C4-2B (cell line): ENCODE measurements around the gene JMJD7.

Source experiments
- H3K27ac ChIP-seq: fragments of 450-650 bp; 2 replicates; pipeline ENCODE4 v1.5.1; 2017
- ZFX ChIP-seq: fragments of 450-650 bp; IDR thresholded peaks from 2 replicates; pipeline ENCODE4 v1.6.1; 2017
- TF ChIP-seq, protein P1 (sequence below): fragments of 450-650 bp; conservative IDR thresholded peaks from 2 replicates; pipeline ENCODE4 v1.5.1; 2017; ENCODE audit warnings: mild to moderate bottlenecking

Gene JMJD7

DNA sequence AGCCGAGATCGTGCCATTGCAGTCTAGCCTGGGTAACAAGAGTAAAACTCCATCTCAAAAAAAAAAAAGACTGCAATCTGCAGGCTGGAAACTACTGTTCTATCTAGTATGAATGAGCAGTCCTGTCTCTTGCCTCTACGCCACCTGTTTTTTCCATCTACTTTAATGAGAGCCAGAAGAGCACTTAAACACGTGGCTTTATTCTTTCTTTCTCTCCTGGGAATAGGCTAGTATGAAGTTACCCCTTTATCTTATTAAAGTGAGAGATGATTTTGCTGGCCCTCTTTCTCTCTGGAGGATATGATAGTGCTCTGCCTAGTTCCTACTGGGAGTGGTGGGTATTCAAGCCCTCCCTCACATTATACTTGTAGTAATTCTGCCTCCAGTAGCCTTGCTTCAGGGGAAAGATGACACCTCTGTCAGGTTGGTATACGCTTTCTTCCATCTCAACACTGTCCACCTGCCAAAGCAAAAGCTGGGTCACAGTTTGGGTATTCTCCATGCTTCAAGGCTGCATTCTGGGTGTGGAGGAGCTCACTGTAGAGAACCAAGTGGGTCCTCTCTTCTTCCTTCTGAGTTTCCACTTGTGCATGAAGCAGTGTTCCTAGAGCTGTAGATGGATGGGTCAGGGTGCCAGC lies 35.8 kb upstream of the JMJD7 start:
- TF ChIP-seq ZFX: no peak
- TF ChIP-seq, protein P1, sequence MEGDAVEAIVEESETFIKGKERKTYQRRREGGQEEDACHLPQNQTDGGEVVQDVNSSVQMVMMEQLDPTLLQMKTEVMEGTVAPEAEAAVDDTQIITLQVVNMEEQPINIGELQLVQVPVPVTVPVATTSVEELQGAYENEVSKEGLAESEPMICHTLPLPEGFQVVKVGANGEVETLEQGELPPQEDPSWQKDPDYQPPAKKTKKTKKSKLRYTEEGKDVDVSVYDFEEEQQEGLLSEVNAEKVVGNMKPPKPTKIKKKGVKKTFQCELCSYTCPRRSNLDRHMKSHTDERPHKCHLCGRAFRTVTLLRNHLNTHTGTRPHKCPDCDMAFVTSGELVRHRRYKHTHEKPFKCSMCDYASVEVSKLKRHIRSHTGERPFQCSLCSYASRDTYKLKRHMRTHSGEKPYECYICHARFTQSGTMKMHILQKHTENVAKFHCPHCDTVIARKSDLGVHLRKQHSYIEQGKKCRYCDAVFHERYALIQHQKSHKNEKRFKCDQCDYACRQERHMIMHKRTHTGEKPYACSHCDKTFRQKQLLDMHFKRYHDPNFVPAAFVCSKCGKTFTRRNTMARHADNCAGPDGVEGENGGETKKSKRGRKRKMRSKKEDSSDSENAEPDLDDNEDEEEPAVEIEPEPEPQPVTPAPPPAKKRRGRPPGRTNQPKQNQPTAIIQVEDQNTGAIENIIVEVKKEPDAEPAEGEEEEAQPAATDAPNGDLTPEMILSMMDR: no peak
- no peak overlapping the region for H3K27ac ChIP-seq

- H3K27ac ChIP-seq: no peak overlapping the region
- no peak for TF ChIP-seq ZFX
- TF ChIP-seq, protein P1: no peak
Observed at GRCh38 chr15:41794081-41794480, 33.8 kb upstream of the JMJD7 start.

DNA sequence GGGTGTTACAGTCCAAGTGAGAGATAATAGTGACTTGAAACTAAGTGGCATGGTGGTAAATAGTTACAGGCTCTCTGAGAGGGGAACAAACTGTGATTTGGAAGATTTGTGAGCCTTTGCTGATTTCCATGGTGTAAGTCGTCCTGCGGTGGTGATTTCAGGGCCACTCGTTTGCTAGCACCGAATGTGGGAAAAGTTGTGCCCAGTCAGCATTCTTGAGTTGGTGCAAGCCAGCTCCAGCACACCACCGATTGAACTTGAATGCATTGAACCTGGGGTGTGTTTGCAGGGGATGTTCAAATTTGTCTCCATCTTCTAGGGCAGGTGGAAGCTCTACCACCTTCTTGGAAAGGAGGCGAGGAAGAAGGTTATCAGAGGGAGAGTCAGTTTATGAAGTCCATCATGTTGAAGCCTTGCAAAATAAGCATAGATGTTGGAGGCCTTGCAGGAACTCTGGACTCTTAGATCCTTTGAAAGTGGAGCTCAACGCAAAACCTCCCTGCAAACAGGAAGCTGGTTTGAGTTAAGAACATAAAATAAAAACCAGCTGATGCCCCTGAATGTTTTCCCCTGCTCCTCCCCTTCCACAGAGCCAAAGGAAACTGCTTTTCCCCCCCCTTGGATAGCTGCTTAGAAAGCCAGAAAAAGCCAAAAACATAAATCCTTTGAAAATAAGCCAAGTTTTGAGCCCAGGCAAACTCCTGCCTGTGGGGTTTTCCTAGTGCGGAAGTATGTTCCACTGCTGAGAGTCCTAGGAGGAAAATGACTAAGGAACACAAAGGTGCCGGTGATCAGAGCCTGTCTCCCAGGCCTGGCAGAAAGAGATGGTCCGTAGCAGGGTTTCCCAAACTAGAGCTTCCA lies 31.7 kb upstream of the JMJD7 start:
- no peak overlapping the region for H3K27ac ChIP-seq
- TF ChIP-seq, protein P1: no peak
- TF ChIP-seq ZFX: no peak

DNA sequence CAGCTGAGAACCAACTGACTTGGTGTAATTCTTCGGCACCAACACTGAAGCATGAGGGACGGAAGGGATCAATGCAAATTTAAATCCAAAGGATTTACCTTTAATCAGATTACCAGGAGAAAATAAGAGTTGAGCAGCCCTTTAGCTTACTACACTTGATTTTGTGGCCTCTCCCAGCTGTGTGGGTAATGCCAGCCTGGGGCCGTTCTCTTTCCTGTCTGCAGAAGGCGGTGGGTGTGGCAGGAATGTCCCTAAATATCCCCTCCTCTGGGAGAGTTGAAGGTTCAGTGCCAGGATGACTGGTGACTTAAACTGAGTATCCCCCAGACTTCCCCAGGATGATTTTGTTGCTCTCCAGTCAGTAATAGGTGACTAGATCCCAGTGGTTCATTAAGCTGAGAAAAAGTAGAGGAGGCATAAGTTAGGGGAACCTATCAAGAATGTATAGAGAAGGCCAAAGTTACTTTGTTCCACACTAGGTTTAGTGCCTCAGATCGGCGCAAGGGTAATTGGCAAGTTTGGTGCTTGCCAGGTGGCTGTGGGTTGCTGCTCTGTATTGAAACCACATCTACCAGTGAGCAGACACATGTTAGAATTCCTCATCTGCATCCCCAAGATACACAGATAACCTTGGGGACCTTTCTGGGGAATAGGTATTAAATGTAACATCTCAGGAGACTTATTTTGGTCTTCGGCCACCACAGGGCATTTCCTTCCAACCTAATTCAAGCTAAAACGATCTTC lies 30.5 kb upstream of the JMJD7 start:
- no peak for TF ChIP-seq ZFX
- TF ChIP-seq, protein P1: no peak
- no peak overlapping the region for H3K27ac ChIP-seq

DNA sequence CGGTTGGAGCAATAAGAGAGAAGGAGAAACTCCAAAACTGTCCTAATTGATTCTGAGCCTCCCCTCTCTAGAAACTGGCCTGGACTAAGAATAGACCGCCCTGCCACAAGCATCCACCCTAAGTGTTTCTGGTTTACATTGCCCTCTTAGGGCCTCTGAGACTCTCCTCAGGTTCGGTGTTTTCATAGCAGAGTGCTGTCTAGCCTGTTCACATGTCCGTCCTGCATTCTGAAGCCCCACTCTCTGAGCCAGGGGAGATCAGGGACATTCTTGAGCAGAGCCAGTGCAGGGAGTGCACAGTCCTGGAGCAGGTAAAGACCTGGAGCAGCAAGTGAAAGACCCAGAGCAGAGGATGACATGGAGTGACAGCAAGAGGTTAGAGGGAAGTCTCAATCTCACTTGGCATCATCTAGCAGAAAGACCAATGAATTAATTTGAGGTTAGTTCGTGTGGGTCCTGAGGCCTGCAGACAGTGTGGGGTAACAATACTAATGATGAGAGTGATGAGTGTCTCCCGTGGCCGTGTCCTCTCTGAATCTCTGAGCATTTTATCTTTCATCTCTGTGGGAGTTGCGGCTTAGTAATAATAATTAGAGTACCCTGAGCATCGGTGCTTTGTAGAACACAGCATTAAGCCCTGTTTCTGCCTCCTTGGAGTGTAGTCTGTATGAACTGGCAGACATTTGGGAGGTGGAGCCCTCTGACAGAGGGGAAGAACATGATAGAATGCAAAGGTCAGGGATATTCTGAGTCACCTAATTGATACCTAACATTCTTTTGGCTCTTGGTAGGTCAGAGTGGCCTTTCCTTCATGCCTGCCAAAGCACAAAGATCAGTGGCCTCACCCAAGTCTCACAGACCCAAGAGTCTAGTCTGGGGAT lies 29.0 kb upstream of the JMJD7 start:
- TF ChIP-seq, protein P1: no peak
- TF ChIP-seq ZFX: no peak
- no peak overlapping the region for H3K27ac ChIP-seq

- H3K27ac ChIP-seq: no peak overlapping the region
- TF ChIP-seq ZFX: no peak
- TF ChIP-seq, protein P1: no peak
Observed at GRCh38 chr15:41799488-41799805, 28.4 kb upstream of the JMJD7 start.
